Type B pancreatic cell (in vitro differentiated cells): ENCODE data around the gene SOX13. TPM values are rescaled to one million over a fixed set of nuclear protein-coding genes. Genes with fewer than 3 reads are reported as not detected.
"Not testable (repeated sequence)": the region's sequence is repeated elsewhere in the genome, so short reads cannot be mapped to it uniquely, and the experiment has no call there.

Experiments
- DNase-seq: peaks from one replicate; pipeline ENCODE4 v3.0.0; 2021; ENCODE audit warnings: mixed read lengths; ENCODE audit not compliant: unreplicated experiment; ENCODE audit errors: extremely low spot score
- H3K27ac Mint-ChIP-seq: 2 replicates; pipeline ENCODE4 v1.8.0; 2021; ENCODE audit warnings: mild to moderate bottlenecking, mixed read lengths
- H3K27me3 Mint-ChIP-seq: 2 replicates; pipeline ENCODE4 v1.8.0; 2021; ENCODE audit warnings: mixed read lengths
- H3K36me3 Mint-ChIP-seq: 2 replicates; pipeline ENCODE4 v1.8.0; 2021; ENCODE audit warnings: mixed read lengths
- H3K4me1 Mint-ChIP-seq: one replicate; pipeline ENCODE4 v1.8.0; 2021; ENCODE audit warnings: mixed read lengths; ENCODE audit not compliant: unreplicated experiment
- H3K4me3 Mint-ChIP-seq: 2 replicates; pipeline ENCODE4 v1.8.0; 2021; ENCODE audit warnings: mild to moderate bottlenecking, mixed read lengths
- H3K9me3 Mint-ChIP-seq: 2 replicates; pipeline ENCODE4 v1.8.0; 2021; ENCODE audit warnings: mixed read lengths
- total RNA-seq: library from RNA; stranded (reverse); gene quantifications from 2 replicates; pipeline ENCODE4 v1.2.1, GENCODE V29; 2021; ENCODE audit warnings: low replicate concordance
- TF ChIP-seq, protein P1 (sequence below): fragments of 200-600 bp; sonication (generic); conservative IDR thresholded peaks from 2 replicates; pipeline ENCODE4 v1.5.0; 2021; ENCODE audit warnings: antibody characterized with exemption, mild to moderate bottlenecking

Gene SOX13
- total RNA-seq, 1 donor from 2014 or later = 39.4 TPM

GRCh38 chr1:204098683-204099082 is 25.8 kb downstream of the SOX13 start:
- H3K4me1 Mint-ChIP-seq = peaks cover 45% of the 10 kb centered on the region
- no peak overlapping the region for H3K4me3 Mint-ChIP-seq
- TF ChIP-seq, protein P1, sequence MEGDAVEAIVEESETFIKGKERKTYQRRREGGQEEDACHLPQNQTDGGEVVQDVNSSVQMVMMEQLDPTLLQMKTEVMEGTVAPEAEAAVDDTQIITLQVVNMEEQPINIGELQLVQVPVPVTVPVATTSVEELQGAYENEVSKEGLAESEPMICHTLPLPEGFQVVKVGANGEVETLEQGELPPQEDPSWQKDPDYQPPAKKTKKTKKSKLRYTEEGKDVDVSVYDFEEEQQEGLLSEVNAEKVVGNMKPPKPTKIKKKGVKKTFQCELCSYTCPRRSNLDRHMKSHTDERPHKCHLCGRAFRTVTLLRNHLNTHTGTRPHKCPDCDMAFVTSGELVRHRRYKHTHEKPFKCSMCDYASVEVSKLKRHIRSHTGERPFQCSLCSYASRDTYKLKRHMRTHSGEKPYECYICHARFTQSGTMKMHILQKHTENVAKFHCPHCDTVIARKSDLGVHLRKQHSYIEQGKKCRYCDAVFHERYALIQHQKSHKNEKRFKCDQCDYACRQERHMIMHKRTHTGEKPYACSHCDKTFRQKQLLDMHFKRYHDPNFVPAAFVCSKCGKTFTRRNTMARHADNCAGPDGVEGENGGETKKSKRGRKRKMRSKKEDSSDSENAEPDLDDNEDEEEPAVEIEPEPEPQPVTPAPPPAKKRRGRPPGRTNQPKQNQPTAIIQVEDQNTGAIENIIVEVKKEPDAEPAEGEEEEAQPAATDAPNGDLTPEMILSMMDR = no peak
- DNase-seq = no peak
- H3K36me3 Mint-ChIP-seq = no peaks in the 10 kb centered on the region
- H3K27me3 Mint-ChIP-seq = no peaks in the 10 kb centered on the region
- H3K9me3 Mint-ChIP-seq = no peaks in the 10 kb centered on the region
- no peak overlapping the region for H3K27ac Mint-ChIP-seq

DNA sequence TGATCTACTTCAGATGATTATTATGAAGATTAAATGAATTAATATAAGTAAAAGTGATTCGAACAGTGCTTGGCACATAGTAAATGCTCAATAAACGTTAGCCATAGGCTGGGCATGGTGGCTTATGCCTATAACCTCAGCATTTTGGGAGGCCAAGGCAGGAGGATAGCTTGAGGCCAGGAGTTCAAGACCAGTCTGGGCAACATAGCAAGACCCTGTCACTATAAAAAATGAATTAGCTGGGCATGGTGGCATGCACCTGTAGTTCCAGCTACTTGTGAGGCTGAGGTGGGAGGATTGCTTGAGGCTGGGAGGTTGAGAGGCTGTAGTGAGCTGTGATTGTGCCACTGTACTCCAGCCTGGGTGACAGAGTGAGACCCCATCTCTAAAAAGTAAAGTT is 26.8 kb downstream of the SOX13 start:
- H3K36me3 Mint-ChIP-seq, H3K4me3 Mint-ChIP-seq, H3K27ac Mint-ChIP-seq, H3K27me3 Mint-ChIP-seq, DNase-seq, H3K9me3 Mint-ChIP-seq: not testable (repeated sequence)
- H3K4me1 Mint-ChIP-seq = peaks cover 38% of the 10 kb centered on the region

DNA sequence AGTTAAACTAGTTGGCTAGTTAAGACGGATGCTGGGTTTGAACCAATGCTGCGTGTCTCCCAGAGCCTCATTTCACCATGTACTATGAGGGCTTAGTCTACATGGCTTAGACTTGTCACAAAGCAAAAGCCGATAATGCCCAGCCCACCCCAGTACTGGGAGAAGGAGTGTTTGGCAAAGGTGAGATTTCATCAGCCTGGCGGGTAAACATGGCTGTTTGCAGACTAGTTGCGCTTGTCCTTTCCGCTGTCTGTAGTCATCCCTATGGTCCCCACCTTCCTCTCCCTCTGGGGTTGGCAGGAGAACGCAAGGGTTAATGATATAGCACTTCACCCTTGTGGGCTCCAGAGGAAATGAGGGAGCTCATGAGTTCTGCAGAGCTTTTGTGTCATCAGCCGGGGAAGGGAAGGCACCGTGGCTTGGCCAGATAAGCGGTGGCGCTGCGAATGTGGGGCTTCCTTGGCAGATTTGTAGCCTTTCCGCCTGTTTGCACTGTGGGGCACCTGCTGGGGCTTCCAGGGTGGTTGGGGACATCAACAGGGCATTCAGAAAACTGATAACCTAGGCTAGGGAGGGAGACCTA is 29.2 kb downstream of the SOX13 start:
- no peak for DNase-seq
- TF ChIP-seq, protein P1 = no peak
- peak overlapping the region; percentile 72 for H3K27ac Mint-ChIP-seq
- H3K4me3 Mint-ChIP-seq = no peak overlapping the region
- H3K36me3 Mint-ChIP-seq = no peaks in the 10 kb centered on the region
- H3K4me1 Mint-ChIP-seq = peaks cover 28% of the 10 kb centered on the region
- H3K9me3 Mint-ChIP-seq = no peaks in the 10 kb centered on the region
- no peaks in the 10 kb centered on the region for H3K27me3 Mint-ChIP-seq

DNA sequence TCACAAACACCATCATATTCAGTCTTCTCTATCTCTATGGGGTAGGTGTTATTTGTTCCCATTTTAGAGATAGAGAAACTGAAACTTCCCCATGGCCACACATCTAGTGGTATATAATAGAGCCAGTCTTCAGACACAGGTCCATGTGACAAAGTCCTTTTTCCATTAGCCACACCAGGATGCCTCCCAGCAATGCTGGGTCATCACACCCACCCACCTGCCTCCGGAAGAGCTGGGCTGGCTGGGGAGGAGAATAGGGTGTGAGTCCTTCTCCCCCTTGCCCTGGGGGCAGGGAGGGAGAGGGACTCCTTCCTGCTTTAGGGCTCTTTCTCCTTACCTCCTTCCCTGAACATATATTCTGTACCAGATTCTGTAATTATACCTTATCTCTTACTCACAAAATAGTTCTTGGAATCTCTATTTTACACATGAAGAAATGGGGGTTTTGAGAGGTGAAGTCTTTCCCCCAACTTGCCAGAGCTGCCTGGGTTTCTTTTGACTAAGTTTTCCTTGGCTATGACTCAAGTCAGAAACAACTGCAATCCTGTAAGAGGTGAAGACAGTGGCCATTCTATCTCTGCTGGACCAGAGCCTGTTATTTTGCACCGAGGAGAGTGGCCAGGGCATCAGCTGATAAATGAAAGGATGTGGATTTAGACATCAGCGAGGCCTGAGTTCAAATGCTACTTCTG is 30.0 kb downstream of the SOX13 start:
- TF ChIP-seq, protein P1 = no peak
- peaks cover 27% of the 10 kb centered on the region for H3K4me1 Mint-ChIP-seq
- no peaks in the 10 kb centered on the region for H3K36me3 Mint-ChIP-seq
- peak overlapping the region; percentile 12 for H3K4me3 Mint-ChIP-seq
- H3K9me3 Mint-ChIP-seq = no peaks in the 10 kb centered on the region
- H3K27ac Mint-ChIP-seq = peak overlapping the region; percentile 72
- DNase-seq = no peak
- H3K27me3 Mint-ChIP-seq = no peaks in the 10 kb centered on the region

GRCh38 chr1:204103431-204103741 is 30.5 kb downstream of the SOX13 start:
- Mint-ChIP-seq H3K9me3 (no peaks in the 10 kb centered on the region), H3K27ac (no peak overlapping the region), H3K4me1 (peaks cover 29% of the 10 kb centered on the region), H3K27me3 (no peaks in the 10 kb centered on the region), H3K4me3 (no peak overlapping the region), H3K36me3 (no peaks in the 10 kb centered on the region)
- TF ChIP-seq, protein P1 = no peak
- no peak for DNase-seq

DNA sequence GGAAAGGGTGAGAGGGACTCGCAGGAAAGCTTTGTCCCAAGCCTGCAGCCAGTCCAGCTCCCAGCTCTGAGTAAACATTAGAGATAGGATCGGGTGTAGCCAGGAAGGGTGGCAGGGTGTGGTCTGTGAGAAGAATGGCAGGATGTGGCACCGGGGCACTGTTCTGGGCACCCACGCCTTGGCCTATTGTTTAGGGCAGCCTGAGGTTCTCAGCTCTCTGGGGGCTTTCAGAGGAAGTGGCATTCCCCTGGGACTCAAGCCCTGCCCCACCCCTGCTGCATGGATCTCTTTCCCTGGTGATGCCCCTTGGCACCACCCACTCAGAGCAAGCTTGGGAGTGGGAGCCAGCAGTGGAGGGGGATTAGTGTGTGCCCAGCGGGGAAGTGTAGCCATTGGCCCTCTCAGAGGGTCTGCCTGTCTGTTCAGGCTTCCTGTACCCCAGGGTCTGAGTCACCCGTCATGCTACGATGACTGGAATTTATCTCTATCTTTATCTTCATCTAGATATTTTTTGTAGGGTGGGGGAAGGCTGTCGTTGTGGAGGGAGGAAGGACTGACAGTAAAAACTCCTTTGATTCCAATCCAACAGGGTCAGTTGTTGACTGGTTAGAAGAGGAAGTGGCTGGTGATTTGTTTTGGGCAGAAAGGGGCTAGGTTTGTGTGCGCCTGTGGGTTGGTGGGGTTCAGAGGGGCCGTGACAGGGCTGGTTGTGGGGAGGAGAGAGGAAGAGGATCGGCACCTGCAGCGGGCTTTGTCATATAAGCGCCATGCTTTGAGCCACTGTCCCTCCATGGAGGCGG is 31.6 kb downstream of the SOX13 start:
- H3K9me3 Mint-ChIP-seq = no peaks in the 10 kb centered on the region
- peak overlapping the region; percentile 60 for H3K4me3 Mint-ChIP-seq
- H3K4me1 Mint-ChIP-seq = peaks cover 38% of the 10 kb centered on the region
- peak overlapping the region; percentile 39 for H3K27ac Mint-ChIP-seq
- DNase-seq = no peak
- H3K36me3 Mint-ChIP-seq = no peaks in the 10 kb centered on the region
- TF ChIP-seq, protein P1 = no peak
- H3K27me3 Mint-ChIP-seq = no peaks in the 10 kb centered on the region
